Activated CD4-positive, alpha-beta T cell treated with anti-CD3 and anti-CD28 coated beads, Interleukin-2, amount 50 U/mL, for 16 hours (primary cell): Measurements from ENCODE around the gene HNMT.
"Not testable (repeated sequence)": the region's sequence is repeated elsewhere in the genome, so short reads cannot be mapped to it uniquely, and the experiment has no call there.

ENCODE experiments used
- DNase-seq: peaks from one replicate; pipeline ENCODE4 v3.0.0-alpha.2; 2020

HNMT gene

GRCh38 chr2:138016351-138017087 lies 52.2 kb downstream of the HNMT start:
- no peak for DNase-seq

- DNase-seq, result no peak
Observed at GRCh38 chr2:138017824-138018223, 53.6 kb downstream of the HNMT start.

GRCh38 chr2:138018866-138019688 lies 54.8 kb downstream of the HNMT start:
- DNase-seq, result no peak

GRCh38 chr2:138020432-138020831 lies 56.2 kb downstream of the HNMT start:
- no peak for DNase-seq

DNA sequence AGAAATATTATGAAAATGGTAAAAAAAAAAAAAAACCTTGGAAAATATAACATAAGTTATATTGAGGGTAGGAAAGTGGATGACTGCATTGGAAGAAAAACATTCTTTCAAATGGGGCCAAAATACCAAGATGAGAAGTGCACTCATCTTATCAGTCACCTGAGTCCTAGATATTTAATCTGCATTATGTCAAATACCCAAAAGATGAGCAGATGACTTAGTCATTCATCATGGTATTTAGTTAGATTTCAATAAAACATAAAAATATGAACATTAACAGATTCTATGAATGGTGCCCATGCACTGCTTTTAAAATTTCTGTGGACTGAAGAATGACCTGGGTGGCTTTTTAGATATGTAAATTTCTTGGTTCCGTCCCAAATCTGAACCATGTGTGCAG lies 56.9 kb downstream of the HNMT start:
- DNase-seq, result no peak

DNA sequence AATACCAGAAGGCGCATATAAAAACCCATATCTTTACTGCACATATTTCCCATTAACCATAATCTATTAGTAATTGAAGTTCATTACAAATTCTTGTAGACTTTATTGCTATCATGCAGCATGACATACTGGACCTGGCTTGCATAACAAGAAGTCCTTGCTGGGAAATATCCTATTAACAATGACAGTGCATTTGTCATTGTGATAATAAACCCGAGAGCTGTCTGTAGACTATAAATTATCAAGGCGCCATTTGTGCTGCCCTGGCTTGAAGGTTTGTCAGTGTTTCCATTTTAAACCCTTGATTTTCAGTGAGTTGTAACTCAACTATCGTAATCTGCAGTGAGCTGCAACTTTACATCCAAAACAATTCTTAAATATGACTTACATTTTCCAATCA lies 59.0 kb downstream of the HNMT start:
- DNase-seq, result no peak

GRCh38 chr2:138023976-138024375 lies 59.7 kb downstream of the HNMT start:
- DNase-seq, result no peak

DNA sequence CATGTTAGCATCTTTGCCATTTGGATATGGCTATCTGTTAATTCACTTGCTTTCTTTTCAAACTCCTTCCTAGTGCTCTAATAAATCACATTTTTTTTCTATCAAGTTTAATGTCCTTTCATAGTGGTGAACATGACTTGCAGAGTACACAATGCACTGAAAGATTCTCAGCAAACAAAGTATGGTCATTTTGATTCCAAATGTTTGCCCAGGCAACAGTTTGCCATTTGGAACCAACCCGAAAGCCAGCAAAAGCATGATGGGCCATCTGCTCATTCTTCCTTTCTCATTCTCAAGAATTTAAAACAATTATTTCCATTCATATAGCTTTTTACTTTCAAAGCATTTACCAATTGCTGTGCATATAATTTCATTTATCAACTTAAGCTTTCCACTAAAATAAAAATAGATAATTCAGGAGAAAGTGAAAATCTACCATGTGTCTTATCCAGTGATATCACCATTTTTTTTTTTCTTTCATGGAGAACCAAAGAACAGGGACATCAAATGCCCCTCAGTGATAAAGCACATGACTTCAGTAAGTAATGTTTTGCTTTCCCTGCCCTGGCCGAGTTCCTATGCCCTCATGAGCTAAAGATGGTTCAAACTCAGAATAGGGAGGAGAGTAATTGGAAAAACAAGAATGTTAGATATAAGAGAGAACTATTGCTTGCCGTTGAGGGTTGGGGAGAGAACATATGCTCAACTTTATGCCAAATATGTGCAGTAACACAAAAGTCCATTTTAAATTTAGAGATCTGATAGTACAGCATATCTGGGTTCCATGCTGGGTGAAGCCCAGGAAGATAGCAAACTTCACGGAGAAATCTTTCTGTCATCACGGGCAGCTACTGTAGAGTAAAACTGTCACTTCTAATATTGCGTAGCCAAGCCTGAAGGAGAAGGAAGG lies 62.1 kb downstream of the HNMT start:
- DNase-seq, result no peak

DNA sequence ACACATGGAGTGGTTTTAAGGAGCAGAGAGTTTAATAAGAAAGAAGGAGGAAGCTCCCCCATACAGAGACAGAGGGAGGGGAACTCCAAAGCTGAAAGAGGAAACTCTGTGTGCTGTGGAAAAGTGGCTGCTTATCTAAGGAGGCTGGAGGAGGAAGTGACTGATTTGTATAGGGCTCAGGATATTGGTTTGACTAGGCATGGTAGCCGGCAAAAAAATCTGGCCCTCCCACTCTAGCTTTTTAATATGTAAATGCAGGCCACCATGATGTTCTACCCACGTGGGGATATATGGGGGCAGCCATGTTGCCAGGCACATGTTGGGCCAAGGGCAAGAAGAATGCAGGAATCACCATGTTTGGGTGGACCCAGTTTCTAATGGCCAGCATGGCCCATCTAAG lies 64.3 kb downstream of the HNMT start:
- peak; percentile 0 for DNase-seq

DNA sequence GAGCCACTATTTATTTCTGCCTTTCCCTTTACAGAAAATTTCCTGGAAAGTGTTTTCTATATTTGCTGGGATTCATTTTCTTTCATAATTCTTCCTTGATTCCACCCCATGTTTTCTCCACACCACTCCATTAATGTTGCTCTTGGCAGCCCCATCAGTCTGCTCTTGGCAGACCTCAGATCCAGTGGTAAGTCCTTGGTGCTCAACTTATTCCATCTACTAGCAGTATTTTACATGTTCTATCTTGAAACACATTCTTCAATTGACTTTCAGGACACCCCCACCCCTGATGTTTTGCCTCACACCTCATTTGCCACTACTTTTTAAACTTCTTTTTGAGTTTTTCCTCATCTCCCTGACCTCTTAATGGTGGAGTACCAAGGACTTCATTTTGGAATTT lies 65.0 kb downstream of the HNMT start:
- no peak for DNase-seq

- peak; percentile 14 for DNase-seq
Observed at GRCh38 chr2:138030459-138030858, 66.2 kb downstream of the HNMT start.

DNA sequence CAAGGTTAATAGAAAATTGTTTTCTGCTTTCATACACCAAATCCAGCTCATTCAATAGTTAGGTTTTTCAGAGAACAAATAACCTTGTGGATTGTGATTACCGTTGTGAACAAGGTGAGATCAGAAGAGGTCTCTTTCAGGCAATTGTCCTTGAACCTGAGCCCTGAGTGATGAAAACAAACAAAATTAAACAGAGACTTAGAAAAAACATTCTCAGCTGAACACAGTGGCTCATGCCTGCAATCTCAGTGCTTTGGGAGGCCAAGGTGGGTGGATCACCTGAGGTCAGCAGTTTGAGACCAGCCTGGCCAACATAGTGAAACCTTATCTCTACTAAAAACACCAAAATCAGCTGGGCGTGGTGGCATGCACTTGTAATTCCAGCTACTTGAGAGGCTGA lies 68.1 kb downstream of the HNMT start:
- DNase-seq, result no peak

DNA sequence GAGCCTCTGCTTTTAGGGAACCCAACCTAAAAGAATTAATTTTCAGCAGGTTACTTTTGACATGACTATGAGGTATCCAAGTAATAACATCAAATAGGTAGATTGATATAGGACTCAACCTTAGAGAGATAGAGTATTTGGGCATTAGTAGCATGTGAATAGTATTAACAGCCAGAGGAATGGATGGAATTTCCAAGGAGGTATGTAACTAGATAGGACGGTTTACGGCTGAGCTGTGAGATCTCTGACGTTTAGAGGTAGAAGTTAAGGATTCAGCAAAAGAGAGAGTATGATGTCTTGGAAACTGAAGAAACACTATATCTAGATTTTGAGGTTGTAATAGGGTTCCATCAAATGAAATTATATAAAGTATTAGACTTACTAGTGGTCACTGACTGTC lies 70.3 kb downstream of the HNMT start:
- DNase-seq, result no peak

DNA sequence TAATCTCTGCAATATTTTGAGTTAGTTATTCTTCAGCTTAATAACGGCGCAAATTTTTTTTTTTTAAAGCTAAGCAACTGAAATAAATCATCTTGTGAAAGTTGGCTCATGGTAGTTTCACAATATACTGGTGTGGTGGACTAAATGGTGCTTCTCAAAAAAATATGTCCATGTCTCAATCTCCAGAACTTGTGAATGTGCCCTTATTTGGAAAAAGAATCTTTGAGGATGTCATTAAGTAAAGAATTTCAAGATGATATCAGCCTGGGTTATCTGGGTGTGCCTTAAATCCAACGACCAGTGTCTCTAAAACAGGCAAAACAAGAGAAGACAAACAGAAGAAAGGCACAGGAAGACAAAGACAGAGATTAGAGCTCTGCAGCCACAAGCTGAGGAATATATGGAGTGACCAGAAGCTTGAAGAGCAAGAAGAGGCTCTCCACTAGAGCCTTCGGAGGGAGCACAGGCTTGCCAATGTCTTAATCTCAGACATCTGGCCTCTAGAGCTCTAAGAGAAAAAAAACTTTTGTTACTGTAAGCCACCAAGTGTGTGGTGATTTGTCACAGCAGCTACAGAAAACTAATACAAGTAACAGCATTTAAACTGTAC lies 71.4 kb downstream of the HNMT start:
- DNase-seq, result no peak

- DNase-seq, result no peak
Observed at GRCh38 chr2:138036522-138036921, 72.2 kb downstream of the HNMT start.

- no peak for DNase-seq
Observed at GRCh38 chr2:138037090-138037489, 72.8 kb downstream of the HNMT start.

GRCh38 chr2:138040616-138041015 lies 76.3 kb downstream of the HNMT start:
- no peak for DNase-seq

DNA sequence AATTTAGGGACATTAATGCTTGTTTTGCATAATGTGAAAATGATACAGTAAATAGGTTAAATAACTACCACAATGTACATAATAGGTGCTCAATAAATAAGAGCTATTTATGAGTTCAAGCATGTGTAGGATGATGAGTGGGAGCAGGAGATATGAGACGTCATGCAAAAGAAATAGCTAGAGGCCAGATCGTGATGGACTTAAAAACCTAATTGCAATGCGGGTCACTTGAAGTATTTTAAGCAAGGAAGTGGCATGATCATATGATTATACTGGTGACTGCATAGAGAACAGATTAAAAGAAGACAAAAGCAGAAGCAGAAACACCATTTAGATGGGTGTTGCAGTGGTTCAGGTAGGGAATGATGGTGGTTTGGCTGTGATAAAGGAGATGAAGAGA lies 78.0 kb downstream of the HNMT start:
- DNase-seq, result no peak

GRCh38 chr2:138043588-138043987 lies 79.3 kb downstream of the HNMT start:
- DNase-seq, result not testable (repeated sequence)

- DNase-seq, result no peak
Observed at GRCh38 chr2:138058427-138058826, 94.2 kb downstream of the HNMT start.

GRCh38 chr2:138059487-138060300 lies 95.4 kb downstream of the HNMT start:
- no peak for DNase-seq

GRCh38 chr2:138060301-138060635 lies 96.0 kb downstream of the HNMT start:
- DNase-seq, result no peak
